ENCODE results near the gene SGSH. TPM values are rescaled to one million over a fixed set of nuclear protein-coding genes. Genes with fewer than 3 reads are reported as not detected.
"Not testable (repeated sequence)": the region's sequence is repeated elsewhere in the genome, so short reads cannot be mapped to it uniquely, and the experiment has no call there.

Gene SGSH
- total and polyA plus RNA-seq, 5 donors: 13.0 to 23.4 (median 19.3) TPM

DNA sequence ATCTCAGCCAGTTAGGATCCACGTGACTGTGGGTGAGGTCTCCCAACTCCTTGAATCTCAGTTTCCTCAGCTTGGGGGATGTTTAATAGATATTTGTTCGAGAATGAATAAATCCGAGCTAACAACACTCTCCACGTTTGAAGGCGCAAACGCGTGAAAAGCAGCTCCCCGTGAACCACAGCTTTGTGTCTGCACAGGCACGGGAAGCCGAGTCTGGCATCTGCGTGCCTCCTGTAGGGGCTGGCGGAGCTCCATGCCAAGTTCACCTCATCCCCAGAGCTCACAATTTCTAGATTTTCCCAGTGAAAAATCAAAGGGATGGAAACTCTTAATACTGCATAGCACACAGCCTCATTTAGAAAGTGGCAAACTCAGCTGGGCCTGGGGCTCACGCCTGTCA is 14.3 kb downstream of the SGSH start:
- no peaks in the 10 kb centered on the region for H3K9me3 ChIP-seq (ENCODE audit: control insufficient read depth, low read length)
- 90% methylated on average over 13 of the region's 13 CpGs for WGBS
- ATAC-seq (no peak), DNase-seq (no peak)
- H3K27ac ChIP-seq (ENCODE audit: low read length): no peak overlapping the region
- no peaks in the 10 kb centered on the region for H3K4me1 ChIP-seq (ENCODE audit: control insufficient read depth, insufficient read depth, low read length)
- no peak overlapping the region for H3K4me3 ChIP-seq (ENCODE audit: low read length)
- intact Hi-C loops (cut with DNase I): no loop called here
- no peaks in the 10 kb centered on the region for H3K27me3 ChIP-seq (ENCODE audit: control insufficient read depth, insufficient read depth)

- Histone ChIP-seq H3K27ac (ENCODE audit: low read length) (no peak overlapping the region), H3K9me3 (ENCODE audit: control insufficient read depth, low read length) (no peaks in the 10 kb centered on the region), H3K4me1 (ENCODE audit: control insufficient read depth, insufficient read depth, low read length) (no peaks in the 10 kb centered on the region), H3K4me3 (ENCODE audit: low read length) (no peak overlapping the region), H3K27me3 (ENCODE audit: control insufficient read depth, insufficient read depth) (no peaks in the 10 kb centered on the region)
- intact Hi-C loops (cut with DNase I): no loop called here
- no peak for DNase-seq
- peak in 1 of 2 donors; percentile 8 for ATAC-seq
- WGBS: 81% methylated on average over 19 of the region's 19 CpGs
These were observed 15.3 kb downstream of the SGSH start for GRCh38 chr17:80204626-80205468.

- intact Hi-C loops (cut with DNase I): no loop called here
- Histone ChIP-seq H3K4me3 (ENCODE audit: low read length) (no peak overlapping the region), H3K27ac (ENCODE audit: low read length) (no peak overlapping the region), H3K4me1 (ENCODE audit: control insufficient read depth, insufficient read depth, low read length) (no peaks in the 10 kb centered on the region), H3K9me3 (ENCODE audit: control insufficient read depth, low read length) (no peaks in the 10 kb centered on the region), H3K27me3 (ENCODE audit: control insufficient read depth, insufficient read depth) (no peaks in the 10 kb centered on the region)
- WGBS: 84% methylated on average over 11 of the region's 11 CpGs
- DNase-seq: no peak
- no peak for ATAC-seq
These were observed 16.6 kb downstream of the SGSH start for GRCh38 chr17:80203471-80203963.

GRCh38 chr17:80202197-80202596 is 17.9 kb downstream of the SGSH start:
- DNase-seq: no peak
- H3K27me3 ChIP-seq (ENCODE audit: control insufficient read depth, insufficient read depth): no peaks in the 10 kb centered on the region
- 89% methylated on average over 17 of the region's 17 CpGs for WGBS
- intact Hi-C loops (cut with DNase I): no loop called here
- H3K9me3 ChIP-seq (ENCODE audit: control insufficient read depth, low read length): no peaks in the 10 kb centered on the region
- ATAC-seq: no peak
- no peaks in the 10 kb centered on the region for H3K4me1 ChIP-seq (ENCODE audit: control insufficient read depth, insufficient read depth, low read length)
- no peak overlapping the region for H3K27ac ChIP-seq (ENCODE audit: low read length)
- H3K4me3 ChIP-seq (ENCODE audit: low read length): no peak overlapping the region

DNA sequence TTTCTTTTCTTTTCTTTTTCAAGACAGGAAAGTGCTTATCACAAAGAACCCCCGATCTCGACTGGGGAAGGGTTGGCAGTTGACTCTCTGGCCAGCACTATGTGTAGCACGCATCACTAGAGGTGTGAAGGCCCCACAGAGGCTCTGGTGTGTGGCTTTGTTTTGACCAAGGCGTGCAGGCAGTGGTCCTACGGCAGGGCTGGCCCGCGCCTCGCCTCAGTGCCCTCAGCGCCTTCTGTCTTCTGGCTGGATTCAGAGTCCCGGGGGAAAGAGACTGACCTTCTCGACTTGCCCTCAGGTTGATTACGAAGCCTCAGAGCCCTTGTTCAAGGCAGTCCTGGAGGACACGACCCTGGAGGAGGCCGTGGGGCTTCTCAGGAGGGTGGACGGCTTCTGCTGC is 18.7 kb downstream of the SGSH start:
- Histone ChIP-seq H3K4me3 (ENCODE audit: low read length) (no peak overlapping the region), H3K4me1 (ENCODE audit: control insufficient read depth, insufficient read depth, low read length) (no peaks in the 10 kb centered on the region), H3K27me3 (ENCODE audit: control insufficient read depth, insufficient read depth) (no peaks in the 10 kb centered on the region), H3K9me3 (ENCODE audit: control insufficient read depth, low read length) (no peaks in the 10 kb centered on the region), H3K27ac (ENCODE audit: low read length) (no peak overlapping the region)
- intact Hi-C loops (cut with DNase I): no loop called here
- 81% methylated on average over 15 of the region's 15 CpGs for WGBS
- DNase-seq (no peak), ATAC-seq (no peak)

GRCh38 chr17:80199295-80199694 is 20.8 kb downstream of the SGSH start:
- WGBS: 72% methylated on average over 6 of the region's 6 CpGs
- ATAC-seq; H3K27ac ChIP-seq (ENCODE audit: low read length); H3K4me1 ChIP-seq (ENCODE audit: control insufficient read depth, insufficient read depth, low read length); intact Hi-C loops (cut with DNase I); H3K4me3 ChIP-seq (ENCODE audit: low read length); DNase-seq; H3K9me3 ChIP-seq (ENCODE audit: control insufficient read depth, low read length); H3K27me3 ChIP-seq (ENCODE audit: control insufficient read depth, insufficient read depth): not testable (repeated sequence)

DNA sequence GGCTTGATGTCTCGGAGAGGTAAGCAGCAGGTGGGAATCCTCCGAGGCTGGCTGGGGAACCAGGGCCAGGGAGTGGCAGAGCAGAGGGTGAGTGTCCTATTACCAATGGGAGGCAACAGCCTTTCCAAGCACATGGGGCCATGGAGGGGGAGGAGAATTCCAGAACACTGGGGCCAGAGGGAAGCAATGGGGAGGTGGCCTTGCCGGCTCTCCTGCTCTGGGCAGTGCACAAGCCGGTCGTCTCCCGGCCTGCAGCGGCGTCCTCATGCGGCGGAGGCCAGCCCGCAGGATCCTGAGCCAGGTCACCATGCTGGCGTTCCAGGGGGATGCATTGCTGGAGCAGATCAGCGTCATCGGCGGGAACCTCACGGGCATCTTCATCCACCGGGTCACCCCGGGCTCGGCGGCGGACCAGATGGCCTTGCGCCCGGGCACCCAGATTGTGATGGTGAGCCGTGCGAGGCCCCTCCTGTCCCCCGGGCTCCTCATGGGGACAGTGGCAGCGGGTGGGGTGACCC is 21.9 kb downstream of the SGSH start:
- Histone ChIP-seq H3K4me3 (ENCODE audit: low read length) (no peak overlapping the region), H3K9me3 (ENCODE audit: control insufficient read depth, low read length) (no peaks in the 10 kb centered on the region), H3K27ac (ENCODE audit: low read length) (no peak overlapping the region), H3K4me1 (ENCODE audit: control insufficient read depth, insufficient read depth, low read length) (no peaks in the 10 kb centered on the region), H3K27me3 (ENCODE audit: control insufficient read depth, insufficient read depth) (no peaks in the 10 kb centered on the region)
- intact Hi-C loops (cut with DNase I): no loop called here
- peak in 1 of 3 donors; percentile 46 for DNase-seq
- ATAC-seq: no peak
- 79% methylated on average over 27 of the region's 27 CpGs for WGBS

- no peak overlapping the region for H3K4me3 ChIP-seq (ENCODE audit: low read length)
These were observed 23.5 kb downstream of the SGSH start for GRCh38 chr17:80196652-80197051.

GRCh38 chr17:80195671-80196529 is 24.2 kb downstream of the SGSH start:
- H3K27me3 ChIP-seq (ENCODE audit: control insufficient read depth, insufficient read depth): no peaks in the 10 kb centered on the region
- no peak overlapping the region for H3K27ac ChIP-seq (ENCODE audit: low read length)
- no peaks in the 10 kb centered on the region for H3K9me3 ChIP-seq (ENCODE audit: control insufficient read depth, low read length)
- intact Hi-C loops (cut with DNase I): no loop called here
- DNase-seq: peak in 1 of 3 donors; percentile 67
- WGBS: 61% methylated on average over 27 of the region's 27 CpGs
- H3K4me1 ChIP-seq (ENCODE audit: control insufficient read depth, insufficient read depth, low read length): no peaks in the 10 kb centered on the region
- no peak overlapping the region for H3K4me3 ChIP-seq (ENCODE audit: low read length)
- no peak for ATAC-seq

More at GRCh38 chr17:80196652-80197051, 23.5 kb downstream of the SGSH start:
- H3K27me3 ChIP-seq (ENCODE audit: control insufficient read depth, insufficient read depth): no peaks in the 10 kb centered on the region
- DNase-seq: peak in 1 of 3 donors; percentile 39
- H3K9me3 ChIP-seq (ENCODE audit: control insufficient read depth, low read length): no peaks in the 10 kb centered on the region
- no peak for ATAC-seq
- H3K27ac ChIP-seq (ENCODE audit: low read length): no peak overlapping the region
- 88% methylated on average over 7 of the region's 7 CpGs for WGBS
- intact Hi-C loops (cut with DNase I): no loop called here
- H3K4me1 ChIP-seq (ENCODE audit: control insufficient read depth, insufficient read depth, low read length): no peaks in the 10 kb centered on the region

- Histone ChIP-seq H3K27ac (ENCODE audit: low read length) (no peak overlapping the region), H3K4me3 (ENCODE audit: low read length) (no peak overlapping the region), H3K4me1 (ENCODE audit: control insufficient read depth, insufficient read depth, low read length) (no peaks in the 10 kb centered on the region), H3K27me3 (ENCODE audit: control insufficient read depth, insufficient read depth) (no peaks in the 10 kb centered on the region), H3K9me3 (ENCODE audit: control insufficient read depth, low read length) (no peaks in the 10 kb centered on the region)
- DNase-seq: peak in 1 of 3 donors; percentile 24
- 88% methylated on average over 14 of the region's 14 CpGs for WGBS
- no peak for ATAC-seq
- intact Hi-C loops (cut with DNase I): no loop called here
These were observed 25.0 kb downstream of the SGSH start for GRCh38 chr17:80195141-80195540.
